Kidney tubule cell (primary cell): ENCODE results near the gene NKD1.
"Not testable (repeated sequence)": the region's sequence is repeated elsewhere in the genome, so short reads cannot be mapped to it uniquely, and the experiment has no call there.

Source experiments
- DNase-seq: peaks from one replicate; pipeline ENCODE4 v3.0.0-alpha.2; 2018; ENCODE audit warnings: low spot score

The NKD1 gene, protein sequence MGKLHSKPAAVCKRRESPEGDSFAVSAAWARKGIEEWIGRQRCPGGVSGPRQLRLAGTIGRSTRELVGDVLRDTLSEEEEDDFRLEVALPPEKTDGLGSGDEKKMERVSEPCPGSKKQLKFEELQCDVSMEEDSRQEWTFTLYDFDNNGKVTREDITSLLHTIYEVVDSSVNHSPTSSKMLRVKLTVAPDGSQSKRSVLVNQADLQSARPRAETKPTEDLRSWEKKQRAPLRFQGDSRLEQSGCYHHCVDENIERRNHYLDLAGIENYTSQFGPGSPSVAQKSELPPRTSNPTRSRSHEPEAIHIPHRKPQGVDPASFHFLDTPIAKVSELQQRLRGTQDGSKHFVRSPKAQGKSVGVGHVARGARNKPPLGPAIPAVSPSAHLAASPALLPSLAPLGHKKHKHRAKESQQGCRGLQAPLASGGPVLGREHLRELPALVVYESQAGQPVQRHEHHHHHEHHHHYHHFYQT

GRCh38 chr16:50548125-50548908 is at the start of gene NKD1:
Gene NKD1 (plus strand): TSS chr16:50548396. CDS start chr16:50548554, 158 bp downstream.
- DNase-seq = peak; percentile 33

- DNase-seq = no peak
Observed at GRCh38 chr16:50498431-50499155, 49.6 kb upstream of the NKD1 start.

DNA sequence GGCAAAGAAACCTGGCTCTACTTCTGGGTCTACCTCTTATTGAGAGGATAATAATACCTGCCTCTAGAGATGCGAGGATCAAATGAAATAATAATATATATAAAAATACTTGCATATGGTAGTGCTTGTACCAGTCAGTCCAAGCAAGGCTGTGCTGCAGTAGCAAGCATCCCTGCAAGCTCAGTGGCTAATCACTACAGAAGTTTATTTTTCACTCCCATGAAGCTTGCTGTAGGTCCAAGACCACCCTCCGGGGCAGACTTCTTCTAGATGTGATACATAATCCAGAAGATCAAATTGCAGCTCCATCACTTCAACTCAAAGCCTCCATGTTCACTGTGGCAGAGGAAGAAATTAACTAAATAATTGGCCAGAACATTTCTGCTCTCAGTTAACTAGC is 48.9 kb upstream of the NKD1 start:
- no peak for DNase-seq

- no peak for DNase-seq
Observed at GRCh38 chr16:50500171-50500874, 47.9 kb upstream of the NKD1 start.

DNA sequence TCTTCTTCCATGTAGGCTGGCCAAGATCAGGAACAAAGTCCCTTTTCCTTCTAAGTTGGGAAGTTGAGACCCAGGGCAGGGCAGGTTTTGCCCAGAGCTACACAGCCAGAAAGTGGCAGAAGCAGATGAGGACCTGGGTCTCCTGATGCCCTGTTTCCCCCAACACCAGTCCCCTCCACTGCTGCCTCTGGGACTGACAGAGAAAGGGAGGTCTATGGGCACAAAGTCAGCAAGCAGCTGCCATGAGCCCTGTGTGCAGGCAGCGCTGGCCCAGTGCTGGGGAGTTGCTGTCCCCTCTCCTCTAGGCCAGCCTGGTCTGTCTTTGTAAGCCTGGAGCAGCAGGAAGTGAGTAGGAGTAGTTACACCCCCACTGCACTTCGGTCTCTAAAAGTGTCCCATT is 46.9 kb upstream of the NKD1 start:
- DNase-seq = no peak

- DNase-seq = no peak
Observed at GRCh38 chr16:50501986-50502615, 46.1 kb upstream of the NKD1 start.

- DNase-seq = no peak
Observed at GRCh38 chr16:50502616-50503011, 45.6 kb upstream of the NKD1 start.

DNA sequence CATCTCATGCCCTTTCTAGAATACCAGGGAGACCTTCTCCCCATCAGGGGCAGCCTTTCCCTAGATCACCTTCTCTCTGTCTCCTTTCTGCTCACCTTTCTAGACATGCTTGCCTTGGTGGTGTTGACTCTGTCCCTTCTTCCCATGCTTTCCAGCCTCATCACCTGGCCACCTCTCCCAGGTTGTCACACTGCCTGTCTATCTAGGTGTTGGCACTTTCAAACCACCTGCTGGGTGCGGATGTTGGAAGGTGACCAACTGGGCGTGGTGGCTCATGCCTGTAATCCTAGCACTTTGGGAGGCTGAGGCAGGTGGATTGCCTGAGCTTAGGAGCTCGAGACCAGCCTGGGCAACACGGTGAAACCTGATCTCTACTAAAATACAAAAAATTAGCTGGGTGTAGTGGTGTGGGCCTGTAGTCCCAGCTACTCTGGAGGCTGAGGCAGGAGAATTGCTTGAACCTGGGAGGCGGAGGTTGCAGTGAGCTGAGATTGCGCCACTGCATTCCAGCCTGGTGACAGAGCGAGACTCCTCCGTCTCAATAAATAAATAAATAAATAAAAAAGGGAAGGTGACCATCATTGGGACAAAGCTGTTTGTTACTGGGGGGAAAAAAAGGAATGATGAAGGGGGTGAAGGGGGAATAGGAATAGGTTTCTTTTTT is 44.2 kb upstream of the NKD1 start:
- DNase-seq = not testable (repeated sequence)

- no peak for DNase-seq
Observed at GRCh38 chr16:50505115-50505514, 43.1 kb upstream of the NKD1 start.

DNA sequence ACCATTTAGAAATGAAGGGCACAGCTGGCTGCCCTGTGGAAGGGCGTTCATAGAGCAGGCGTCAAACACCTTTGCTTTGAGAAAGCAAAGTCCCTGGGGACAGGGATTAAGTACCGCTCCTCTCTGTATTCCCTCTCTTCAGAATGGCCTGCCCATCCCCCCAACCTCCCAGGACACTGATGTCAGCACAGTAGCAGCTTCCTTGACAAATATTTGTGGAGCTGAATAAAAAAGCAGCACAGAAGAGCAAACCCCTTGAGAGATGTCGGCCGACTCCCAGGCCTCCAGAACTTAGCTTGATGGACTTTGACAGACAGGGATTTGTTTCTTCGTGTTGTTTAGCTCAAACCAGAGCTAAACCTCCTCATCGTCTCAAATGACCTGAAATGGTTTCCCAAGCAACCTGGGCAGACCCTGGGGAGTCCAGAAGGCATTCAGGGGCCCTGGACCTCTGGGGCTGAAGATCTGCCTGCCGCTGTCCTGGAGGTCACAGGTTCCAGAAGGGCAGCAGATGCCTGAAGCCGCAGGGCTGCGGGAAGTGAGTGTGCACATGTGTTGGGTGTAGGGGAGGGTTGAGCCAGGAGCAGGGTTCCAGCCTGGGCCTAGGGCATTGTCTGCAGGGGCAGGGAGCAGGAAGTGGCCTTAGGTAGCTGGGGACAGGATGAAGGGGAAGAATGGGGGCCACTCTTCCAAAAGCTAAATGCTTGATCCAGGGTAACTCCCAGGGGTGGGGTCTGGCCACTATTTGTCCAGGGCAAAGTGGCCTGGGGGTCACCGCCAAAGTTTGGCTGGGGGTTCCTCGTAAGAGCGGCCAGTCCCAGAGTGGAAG is 42.3 kb upstream of the NKD1 start:
- no peak for DNase-seq

GRCh38 chr16:50506543-50506937 is 41.7 kb upstream of the NKD1 start:
- no peak for DNase-seq

DNA sequence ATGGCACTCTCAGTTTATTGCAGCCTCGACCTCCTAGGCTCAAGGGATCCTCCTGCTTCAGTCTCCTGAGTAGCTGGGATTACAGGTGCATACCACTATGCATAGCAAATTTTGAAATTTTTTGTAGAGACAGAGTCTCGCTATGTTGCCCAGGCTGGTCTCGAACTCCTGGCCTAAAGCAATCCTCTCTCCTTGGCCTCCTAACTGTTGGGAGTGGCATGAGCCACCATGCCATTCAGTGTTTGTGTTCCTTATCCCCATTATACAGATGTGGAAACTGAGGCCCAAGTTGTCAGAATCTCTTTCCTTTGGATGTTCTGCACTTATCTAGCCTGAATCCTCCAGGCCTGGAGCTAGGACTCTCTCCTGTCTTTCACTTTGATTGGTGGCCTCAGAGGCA is 40.8 kb upstream of the NKD1 start:
- DNase-seq = no peak

DNA sequence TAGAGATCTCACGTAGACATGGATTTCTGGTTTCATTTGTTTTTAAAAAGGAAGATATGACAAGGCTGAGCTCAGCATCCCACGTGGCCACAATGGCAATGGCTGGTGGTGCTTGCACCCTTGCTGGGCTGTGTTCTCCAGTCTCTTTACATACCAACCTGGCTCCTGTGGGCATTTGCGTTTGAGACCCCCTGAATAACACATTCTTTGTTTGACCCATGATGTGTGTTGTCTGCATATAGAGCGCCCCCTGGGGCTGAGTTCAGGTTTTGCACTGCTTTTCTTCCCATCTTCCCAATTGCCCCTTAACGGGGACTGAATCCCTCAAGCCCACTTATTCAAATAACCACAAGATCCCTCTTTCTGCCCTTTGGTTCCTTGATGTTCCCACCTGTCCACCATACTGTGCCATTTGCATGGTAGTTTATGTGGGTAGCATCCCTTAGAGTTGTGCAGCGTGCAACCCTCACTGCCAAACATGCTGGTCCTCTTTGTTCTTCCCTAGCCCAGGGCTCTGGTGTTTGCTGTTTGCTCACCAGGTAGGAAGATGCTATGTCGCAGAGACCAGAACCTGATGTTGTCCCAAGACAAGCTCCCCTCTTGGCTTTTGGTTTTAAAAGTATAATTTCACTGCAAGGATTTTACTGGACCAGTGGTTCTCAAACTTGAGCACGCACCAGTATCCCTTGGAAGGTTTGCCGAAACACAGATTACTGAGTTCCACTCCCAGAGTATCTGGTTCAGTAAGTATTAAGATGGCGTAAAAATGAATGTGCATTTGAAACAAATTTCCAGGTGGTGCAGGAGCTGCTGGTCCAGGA is 38.5 kb upstream of the NKD1 start:
- DNase-seq = peak; percentile 20

GRCh38 chr16:50515218-50515617 is 33.0 kb upstream of the NKD1 start:
- DNase-seq = no peak

DNA sequence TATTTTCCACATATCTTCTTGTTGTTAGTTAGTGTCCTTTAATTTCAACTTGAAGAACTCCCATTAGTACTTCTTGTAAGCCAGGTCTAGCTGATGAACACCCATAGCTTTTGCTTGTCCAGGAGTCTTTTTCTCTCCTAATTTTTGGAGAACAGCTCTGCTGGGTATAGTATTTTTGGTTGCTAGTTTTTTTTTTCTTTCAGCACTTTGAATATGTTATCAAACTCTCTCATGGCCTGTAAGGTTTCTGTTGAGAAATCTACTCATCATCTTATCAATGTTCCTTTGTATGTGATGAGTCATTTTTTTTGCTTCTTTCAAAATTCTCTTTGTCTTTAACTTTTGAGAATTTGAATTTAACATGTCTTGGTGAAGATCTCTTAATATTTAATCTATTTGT is 31.8 kb upstream of the NKD1 start:
- DNase-seq = no peak

- no peak for DNase-seq
Observed at GRCh38 chr16:50516890-50517289, 31.3 kb upstream of the NKD1 start.

- DNase-seq = no peak
Observed at GRCh38 chr16:50517450-50518252, 30.5 kb upstream of the NKD1 start.

GRCh38 chr16:50519001-50519400 is 29.2 kb upstream of the NKD1 start:
- DNase-seq = no peak
